Astrocyte (in vitro differentiated cells and primary cell): ENCODE results near the gene SMOC1. TPM values are rescaled to one million over a fixed set of nuclear protein-coding genes. Genes with fewer than 3 reads are reported as not detected.

Experiments
- DNase-seq: peaks from one replicate; pipeline ENCODE4 v3.0.0-alpha.2; 2010; ENCODE audit warnings: low read depth
- FAIRE-seq: peaks from 2 replicates; lab custom pipeline; 2011; peaks lifted over from hg19 to GRCh38; lab: Jason Lieb, UNC
- H2AFZ ChIP-seq: 2 replicates; pipeline ENCODE4 v1.6.0; 2012; ENCODE audit warnings: low read depth, low read length, inconsistent platforms
- H3K27ac ChIP-seq: 2 replicates; pipeline ENCODE4 v1.5.1; 2011; ENCODE audit warnings: low read depth, low read length, inconsistent platforms
- H3K27me3 ChIP-seq: 2 replicates; pipeline ENCODE4 v1.6.0; 2011; ENCODE audit warnings: low read length, inconsistent platforms; ENCODE audit not compliant: insufficient read depth
- H3K36me3 ChIP-seq: 2 replicates; pipeline ENCODE4 v1.5.1; 2011; ENCODE audit warnings: low read length, inconsistent platforms; ENCODE audit not compliant: insufficient read depth
- H3K4me1 ChIP-seq: 2 replicates; pipeline ENCODE4 v1.5.1; 2011; ENCODE audit warnings: low read length, inconsistent platforms; ENCODE audit not compliant: insufficient read depth
- H3K4me2 ChIP-seq: 2 replicates; pipeline ENCODE4 v1.6.0; 2012; ENCODE audit warnings: low read length, inconsistent platforms
- H3K4me3 ChIP-seq: 2 replicates; pipeline ENCODE4 v1.5.1; 2011; ENCODE audit warnings: low read depth, mild to moderate bottlenecking, low read length, inconsistent platforms; ENCODE audit not compliant: insufficient read depth
- H3K79me2 ChIP-seq: 2 replicates; pipeline ENCODE4 v1.6.0; 2012; ENCODE audit warnings: mild to moderate bottlenecking, low read length, inconsistent platforms; ENCODE audit not compliant: insufficient read depth
- H3K9ac ChIP-seq: 2 replicates; pipeline ENCODE4 v1.6.0; 2012; ENCODE audit warnings: mild to moderate bottlenecking, low read length, inconsistent platforms
- H3K9me3 ChIP-seq: 2 replicates; pipeline ENCODE4 v1.5.1; 2012; ENCODE audit warnings: low read depth, mild to moderate bottlenecking, low read length, inconsistent platforms; ENCODE audit not compliant: insufficient read depth
- H4K20me1 ChIP-seq: 2 replicates; pipeline ENCODE4 v1.6.0; 2012; ENCODE audit warnings: low read length, inconsistent platforms; ENCODE audit not compliant: insufficient read depth
- H3K27ac Mint-ChIP-seq: one replicate; pipeline ENCODE4 v1.8.0; 2021; ENCODE audit warnings: mild to moderate bottlenecking, mixed read lengths; ENCODE audit not compliant: unreplicated experiment
- H3K27me3 Mint-ChIP-seq: one replicate; pipeline ENCODE4 v1.8.0; 2021; ENCODE audit warnings: low read depth, mixed read lengths; ENCODE audit not compliant: unreplicated experiment
- H3K36me3 Mint-ChIP-seq: one replicate; pipeline ENCODE4 v1.8.0; 2021; ENCODE audit warnings: low read depth, mixed read lengths; ENCODE audit not compliant: unreplicated experiment
- H3K4me1 Mint-ChIP-seq: one replicate; pipeline ENCODE4 v1.8.0; 2021; ENCODE audit warnings: low read depth, mixed read lengths; ENCODE audit not compliant: unreplicated experiment
- H3K4me3 Mint-ChIP-seq: one replicate; pipeline ENCODE4 v1.8.0; 2021; ENCODE audit warnings: mild to moderate bottlenecking, moderate library complexity, mixed read lengths; ENCODE audit not compliant: unreplicated experiment
- H3K9me3 Mint-ChIP-seq: one replicate; pipeline ENCODE4 v1.8.0; 2021; ENCODE audit warnings: mild to moderate bottlenecking, mixed read lengths; ENCODE audit not compliant: unreplicated experiment
- EZH2 ChIP-seq: IDR thresholded peaks from 2 replicates; pipeline ENCODE4 v1.6.1; 2012; ENCODE audit warnings: mild to moderate bottlenecking, low read length, inconsistent platforms; ENCODE audit not compliant: insufficient read depth
- total RNA-seq: library from RNA; stranded (reverse); gene quantifications from 2 replicates; pipeline ENCODE4 v1.2.1, GENCODE V29; 2021
- TF ChIP-seq, protein P1 (sequence below): IDR thresholded peaks from 2 replicates; pipeline ENCODE4 v1.5.1; 2011; ENCODE audit warnings: low read depth, mild to moderate bottlenecking, inconsistent platforms, low read length, moderate library complexity; ENCODE audit not compliant: insufficient read depth

The SMOC1 gene
- total RNA-seq, 1 donor from 2014 or later = 0.16 TPM

DNA sequence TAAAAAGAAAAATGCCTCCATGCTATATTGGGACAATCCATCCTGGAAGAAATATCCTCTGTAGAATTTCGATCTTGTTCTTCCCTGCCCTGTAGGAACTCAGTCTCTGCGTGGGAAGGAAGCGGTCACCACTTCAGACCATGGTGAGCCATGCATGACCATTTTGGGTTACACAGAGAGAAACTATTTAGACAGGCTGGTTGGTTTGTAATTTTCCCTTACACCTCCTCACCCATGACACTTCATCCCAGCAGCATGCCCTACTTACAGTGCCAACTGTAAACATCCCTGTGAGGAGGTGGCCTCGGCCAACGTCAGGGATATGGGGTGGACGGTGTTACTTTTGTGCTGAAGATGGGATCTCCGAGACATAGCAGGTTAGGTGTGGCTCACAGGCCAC is 121.4 kb downstream of the SMOC1 start:
- peak overlapping the region; percentile 70 for H3K27ac ChIP-seq
- no peaks in the 10 kb centered on the region for H3K36me3 Mint-ChIP-seq
- H3K9me3 ChIP-seq = no peaks in the 10 kb centered on the region
- no peaks in the 10 kb centered on the region for H3K36me3 ChIP-seq
- H3K9me3 Mint-ChIP-seq = no peaks in the 10 kb centered on the region
- H3K4me3 ChIP-seq = no peak overlapping the region
- H3K4me3 Mint-ChIP-seq = no peak overlapping the region
- peaks cover 6% of the 10 kb centered on the region for H3K27me3 Mint-ChIP-seq
- DNase-seq (peak; percentile 59), FAIRE-seq (no peak)
- peak overlapping the region; percentile 16 for H3K9ac ChIP-seq
- TF ChIP-seq, protein P1, sequence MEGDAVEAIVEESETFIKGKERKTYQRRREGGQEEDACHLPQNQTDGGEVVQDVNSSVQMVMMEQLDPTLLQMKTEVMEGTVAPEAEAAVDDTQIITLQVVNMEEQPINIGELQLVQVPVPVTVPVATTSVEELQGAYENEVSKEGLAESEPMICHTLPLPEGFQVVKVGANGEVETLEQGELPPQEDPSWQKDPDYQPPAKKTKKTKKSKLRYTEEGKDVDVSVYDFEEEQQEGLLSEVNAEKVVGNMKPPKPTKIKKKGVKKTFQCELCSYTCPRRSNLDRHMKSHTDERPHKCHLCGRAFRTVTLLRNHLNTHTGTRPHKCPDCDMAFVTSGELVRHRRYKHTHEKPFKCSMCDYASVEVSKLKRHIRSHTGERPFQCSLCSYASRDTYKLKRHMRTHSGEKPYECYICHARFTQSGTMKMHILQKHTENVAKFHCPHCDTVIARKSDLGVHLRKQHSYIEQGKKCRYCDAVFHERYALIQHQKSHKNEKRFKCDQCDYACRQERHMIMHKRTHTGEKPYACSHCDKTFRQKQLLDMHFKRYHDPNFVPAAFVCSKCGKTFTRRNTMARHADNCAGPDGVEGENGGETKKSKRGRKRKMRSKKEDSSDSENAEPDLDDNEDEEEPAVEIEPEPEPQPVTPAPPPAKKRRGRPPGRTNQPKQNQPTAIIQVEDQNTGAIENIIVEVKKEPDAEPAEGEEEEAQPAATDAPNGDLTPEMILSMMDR = no peak
- TF ChIP-seq EZH2 = no peak
- no peak overlapping the region for H2AFZ ChIP-seq
- H3K4me1 Mint-ChIP-seq = peaks cover 10% of the 10 kb centered on the region
- H3K79me2 ChIP-seq = no peaks in the 10 kb centered on the region
- peaks cover 23% of the 10 kb centered on the region for H3K4me1 ChIP-seq
- H3K27me3 ChIP-seq = no peaks in the 10 kb centered on the region
- no peaks in the 10 kb centered on the region for H4K20me1 ChIP-seq
- H3K4me2 ChIP-seq = no peak overlapping the region
- no peak overlapping the region for H3K27ac Mint-ChIP-seq

DNA sequence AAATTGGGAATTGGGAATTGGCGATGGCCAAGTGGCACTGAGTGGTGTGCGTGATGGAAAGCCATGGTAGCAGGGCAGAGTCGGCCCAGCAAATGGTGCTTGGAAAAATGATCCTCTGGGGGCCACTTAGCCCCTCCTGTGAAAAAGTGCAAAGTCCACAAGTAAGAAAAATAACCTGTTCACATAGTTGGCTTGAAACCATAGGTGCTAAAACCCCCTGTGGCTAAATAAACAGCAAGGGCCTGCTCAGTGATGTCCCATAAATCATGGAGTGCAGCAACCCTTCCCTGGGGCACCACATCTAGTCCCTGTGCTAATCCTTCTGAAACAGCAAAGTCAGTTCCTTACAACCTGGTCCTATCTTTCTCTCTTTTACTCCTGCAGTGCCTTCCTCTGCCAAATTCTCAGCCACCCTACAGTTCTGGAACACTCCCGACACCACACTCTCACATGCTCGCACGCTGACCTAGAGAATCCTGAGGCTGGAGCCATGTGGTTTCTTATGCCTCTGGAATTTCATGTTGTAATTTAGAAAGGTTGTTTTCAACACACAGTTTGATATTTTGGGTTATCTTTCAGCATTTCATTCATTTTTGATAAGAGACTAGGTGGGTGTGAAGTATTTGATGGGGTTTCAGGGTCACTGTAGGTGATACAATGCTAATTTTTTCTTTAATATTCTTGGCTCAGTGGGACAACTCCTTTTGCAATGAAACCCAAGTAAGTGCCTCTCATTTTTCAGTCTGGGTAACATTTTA is 123.6 kb downstream of the SMOC1 start:
- H3K27ac ChIP-seq = no peak overlapping the region
- H3K4me3 ChIP-seq = no peak overlapping the region
- H2AFZ ChIP-seq = no peak overlapping the region
- TF ChIP-seq, protein P1 = no peak
- TF ChIP-seq EZH2 = no peak
- H3K36me3 Mint-ChIP-seq = no peaks in the 10 kb centered on the region
- H3K9ac ChIP-seq = no peak overlapping the region
- FAIRE-seq = no peak
- no peaks in the 10 kb centered on the region for H3K36me3 ChIP-seq
- peaks cover 4% of the 10 kb centered on the region for H3K4me1 Mint-ChIP-seq
- H3K27ac Mint-ChIP-seq = no peak overlapping the region
- H4K20me1 ChIP-seq = no peaks in the 10 kb centered on the region
- peaks cover 11% of the 10 kb centered on the region for H3K27me3 Mint-ChIP-seq
- no peak overlapping the region for H3K4me3 Mint-ChIP-seq
- no peak overlapping the region for H3K4me2 ChIP-seq
- H3K9me3 Mint-ChIP-seq = no peaks in the 10 kb centered on the region
- peaks cover 21% of the 10 kb centered on the region for H3K4me1 ChIP-seq
- no peaks in the 10 kb centered on the region for H3K9me3 ChIP-seq
- H3K27me3 ChIP-seq = no peaks in the 10 kb centered on the region
- peak; percentile 73 for DNase-seq
- no peaks in the 10 kb centered on the region for H3K79me2 ChIP-seq

DNA sequence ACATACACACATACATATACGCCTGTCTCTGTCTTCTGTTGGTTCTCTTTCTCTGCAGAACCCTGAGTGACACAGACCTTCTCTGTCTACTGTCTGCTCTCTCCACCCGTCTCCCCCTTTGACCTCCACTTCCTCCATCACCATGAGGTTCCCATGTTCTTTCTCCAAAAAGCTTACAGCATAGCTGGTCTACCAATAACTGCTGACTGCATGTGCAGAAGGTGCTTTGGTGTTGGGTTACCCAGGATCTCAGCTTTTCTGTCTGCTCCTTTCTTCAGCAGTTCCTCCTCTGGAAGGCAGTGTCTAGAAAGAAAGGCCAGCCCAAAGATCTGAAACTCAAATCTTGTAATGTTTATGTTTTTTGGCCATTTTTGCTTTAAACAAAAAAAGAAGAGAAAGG is 125.6 kb downstream of the SMOC1 start:
- Histone ChIP-seq H3K4me3 (no peak overlapping the region), H3K9me3 (no peaks in the 10 kb centered on the region), H3K9ac (no peak overlapping the region), H4K20me1 (no peaks in the 10 kb centered on the region), H3K4me1 (peaks cover 4% of the 10 kb centered on the region), H3K27ac (no peak overlapping the region), H2AFZ (no peak overlapping the region), H3K36me3 (no peaks in the 10 kb centered on the region), H3K27me3 (no peaks in the 10 kb centered on the region), H3K4me2 (no peak overlapping the region), H3K79me2 (no peaks in the 10 kb centered on the region)
- TF ChIP-seq, protein P1 = no peak
- TF ChIP-seq EZH2 = no peak
- H3K4me3 Mint-ChIP-seq = no peak overlapping the region
- peaks cover under 1% of the 10 kb centered on the region for H3K4me1 Mint-ChIP-seq
- peaks cover 11% of the 10 kb centered on the region for H3K27me3 Mint-ChIP-seq
- no peaks in the 10 kb centered on the region for H3K9me3 Mint-ChIP-seq
- no peak for DNase-seq
- H3K36me3 Mint-ChIP-seq = no peaks in the 10 kb centered on the region
- FAIRE-seq = no peak
- H3K27ac Mint-ChIP-seq = no peak overlapping the region
